IMR-90 (cell line): ENCODE data around the gene ITPKC. TPM values are rescaled to one million over a fixed set of nuclear protein-coding genes. Genes with fewer than 3 reads are reported as not detected.

ENCODE experiments used
- ATAC-seq: fragments of 200-7000 bp; cut with Tn5 transposase; 2 replicates; pipeline ENCODE4 v1.9.1; 2020; ENCODE audit warnings: low read depth, mild to moderate bottlenecking, moderate library complexity
- BruUV-seq: library from RNA; stranded (reverse); fragments of 400-500 nt; replicated peaks from 2 replicates; lab custom pipeline; 2021; lab: Mats Ljungman, UMichigan
- CTCF ChIA-PET: fragments of 300-600 bp; formaldehyde crosslinking; extraction: SDS; loops from one replicate; lab custom pipeline; 2021; ENCODE audit warnings: antibody characterized with exemption; lab: Yijun Ruan, JAX
- POLR2A ChIA-PET: fragments of 300-600 bp; sonication (Branson Sonifier 250); formaldehyde crosslinking; loops from one replicate; lab custom pipeline; 2022; ENCODE audit warnings: antibody characterized with exemption; ENCODE audit not compliant: unreplicated experiment; lab: Charles Lee
- DNase-seq: peaks from one replicate; pipeline ENCODE4 v3.0.0; 2013
- H2AFZ ChIP-seq: replicated peaks from 2 replicates; pipeline ENCODE3; 2013; ENCODE audit warnings: low read length, mild to moderate bottlenecking; ENCODE audit not compliant: poor library complexity
- H2AK5ac ChIP-seq: 2 replicates; pipeline ENCODE4 v1.6.1; 2013; ENCODE audit warnings: low read depth, low read length, inconsistent platforms
- H2AK9ac ChIP-seq: replicated peaks from 2 replicates; pipeline ENCODE3; 2013; ENCODE audit warnings: mild to moderate bottlenecking, low read depth, low read length, moderate library complexity; ENCODE audit not compliant: poor library complexity
- H2BK120ac ChIP-seq: 2 replicates; pipeline ENCODE4 v1.6.1; 2013; ENCODE audit warnings: low read depth, low read length, inconsistent platforms
- H2BK15ac ChIP-seq: 3 replicates; pipeline ENCODE4 v1.6.1; 2013; ENCODE audit warnings: low read depth, low read length, inconsistent platforms
- H2BK20ac ChIP-seq: 2 replicates; pipeline ENCODE4 v1.6.1; 2013; ENCODE audit warnings: low read depth, mild to moderate bottlenecking, inconsistent platforms, low read length, moderate library complexity
- H2BK5ac ChIP-seq: 2 replicates; pipeline ENCODE4 v1.6.1; 2013; ENCODE audit warnings: mild to moderate bottlenecking, low read depth, low read length, inconsistent platforms; ENCODE audit not compliant: poor library complexity, severe bottlenecking
- H3K14ac ChIP-seq: replicated peaks from 2 replicates; pipeline ENCODE4 v1.6.1; 2013; ENCODE audit warnings: low read depth, low read length, inconsistent platforms
- H3K18ac ChIP-seq: 2 replicates; pipeline ENCODE4 v1.6.1; 2013; ENCODE audit warnings: low read depth, low read length, control low read depth
- H3K23ac ChIP-seq: 2 replicates; pipeline ENCODE4 v1.6.1; 2013; ENCODE audit warnings: low read depth, low read length, inconsistent platforms
- H3K27ac ChIP-seq: 2 replicates; pipeline ENCODE4 v1.5.1; 2013; ENCODE audit warnings: mild to moderate bottlenecking, control low read depth, low read length; ENCODE audit not compliant: insufficient read depth
- H3K27me3 ChIP-seq: 2 replicates; pipeline ENCODE4 v1.6.1; 2013; ENCODE audit warnings: low read length; ENCODE audit not compliant: control insufficient read depth, insufficient read depth
- H3K36me3 ChIP-seq: 2 replicates; pipeline ENCODE4 v1.6.1; 2013; ENCODE audit warnings: low read length, mixed read lengths; ENCODE audit not compliant: control insufficient read depth, insufficient read depth
- H3K4ac ChIP-seq: 2 replicates; pipeline ENCODE4 v1.6.1; 2013; ENCODE audit warnings: low read depth, low read length, inconsistent platforms
- H3K4me1 ChIP-seq: 2 replicates; pipeline ENCODE4 v1.6.1; 2013; ENCODE audit warnings: low read length, mixed read lengths; ENCODE audit not compliant: control insufficient read depth, insufficient read depth
- H3K4me2 ChIP-seq: 2 replicates; pipeline ENCODE4 v1.6.1; 2013; ENCODE audit warnings: low read depth, mild to moderate bottlenecking, control low read depth, low read length, moderate library complexity
- H3K4me3 ChIP-seq: 2 replicates; pipeline ENCODE4 v1.5.1; 2013; ENCODE audit warnings: low read depth, mild to moderate bottlenecking, control low read depth, low read length, moderate library complexity; ENCODE audit not compliant: insufficient read depth
- H3K56ac ChIP-seq: 2 replicates; pipeline ENCODE4 v1.6.1; 2013; ENCODE audit warnings: low read length, inconsistent platforms; ENCODE audit not compliant: insufficient read depth; ENCODE audit errors: extremely low read depth
- H3K79me1 ChIP-seq, 2 experiments: 2 replicates each; pipeline ENCODE4 v1.6.1; 2013; ENCODE audit warnings: low read length in 2 of 2, inconsistent platforms in 1 of 2, low read depth in 1 of 2
- H3K9ac ChIP-seq: 2 replicates; pipeline ENCODE4 v1.6.1; 2013; ENCODE audit warnings: low read depth, low read length, control low read depth
- H3K9me1 ChIP-seq: 2 replicates; pipeline ENCODE4 v1.6.1; 2013; ENCODE audit warnings: low read length, inconsistent platforms; ENCODE audit not compliant: insufficient read depth
- H3K9me3 ChIP-seq: 2 replicates; pipeline ENCODE4 v1.6.1; 2013; ENCODE audit warnings: low read length; ENCODE audit not compliant: control insufficient read depth, insufficient read depth
- H4K20me1 ChIP-seq: 2 replicates; pipeline ENCODE4 v1.6.1; 2013; ENCODE audit warnings: low read length, inconsistent platforms; ENCODE audit not compliant: insufficient read depth
- H4K5ac ChIP-seq: 2 replicates; pipeline ENCODE4 v1.6.1; 2013; ENCODE audit warnings: mild to moderate bottlenecking, low read depth, low read length, control low read depth
- H4K8ac ChIP-seq, 2 experiments: 2 replicates each; pipeline ENCODE4 v1.6.1; 2013; ENCODE audit warnings: low read depth in 2 of 2, low read length in 2 of 2, control low read depth in 1 of 2, inconsistent platforms in 1 of 2
- H4K91ac ChIP-seq: 2 replicates; pipeline ENCODE4 v1.6.1; 2013; ENCODE audit warnings: low read depth, low read length, inconsistent platforms; ENCODE audit not compliant: insufficient read depth
- BHLHE40 ChIP-seq: fragments of 150-350 bp; IDR thresholded peaks from 2 replicates; pipeline ENCODE4 v1.6.1; 2016; ENCODE audit warnings: mild to moderate bottlenecking, low read depth, low read length
- CEBPB ChIP-seq: IDR thresholded peaks from 2 replicates; pipeline ENCODE4 v1.6.1; 2012; ENCODE audit warnings: low read depth, low read length, improper control_type of control experiment
- FOS ChIP-seq: fragments of 150-350 bp; IDR thresholded peaks from 2 replicates; pipeline ENCODE4 v1.6.1; 2016; ENCODE audit warnings: low read depth, low read length
- MAFK ChIP-seq: IDR thresholded peaks from 2 replicates; pipeline ENCODE4 v1.6.1; 2012; ENCODE audit warnings: low read depth, low read length, improper control_type of control experiment
- MAZ ChIP-seq: IDR thresholded peaks from 2 replicates; pipeline ENCODE4 v1.6.1; 2012; ENCODE audit warnings: low read depth, mild to moderate bottlenecking, low read length, improper control_type of control experiment, moderate library complexity, borderline replicate concordance
- MXI1 ChIP-seq: IDR thresholded peaks from 2 replicates; pipeline ENCODE4 v1.6.1; 2012; ENCODE audit warnings: low read depth, mild to moderate bottlenecking, low read length, moderate library complexity, borderline replicate concordance
- POLR2A ChIP-seq: IDR thresholded peaks from 2 replicates; pipeline ENCODE4 v1.6.1; 2012; ENCODE audit warnings: mild to moderate bottlenecking, low read depth, low read length
- RFX5 ChIP-seq: IDR thresholded peaks from 2 replicates; pipeline ENCODE4 v1.8.0; 2012; ENCODE audit warnings: low read depth, mild to moderate bottlenecking, low read length, moderate library complexity
- WGBS, 2 experiments: methylation state at CpG; one replicate each; pipeline versions ENCODE4 v1.1.5 to v1.1.7; 2013; ENCODE audit warnings: missing lambda C conversion rate in 2 of 2; ENCODE audit not compliant: insufficient read length in 1 of 2; ENCODE audit errors: extremely low coverage in 2 of 2; 5-methylcytosine and 5-hydroxymethylcytosine counted together
- dilution Hi-C: fragments of 300-500 bp; cut with HindIII; formaldehyde crosslinking; loops from one replicate; pipeline ENCODE4 v1.14.3; 2018; ENCODE audit warnings: low sequenced_read_pairs; ENCODE audit not compliant: unreplicated experiment
- in situ Hi-C: fragments of 300-500 bp; cut with MboI; formaldehyde crosslinking; loops from 3 replicates; pipeline ENCODE4 v1.14.3; 2019; ENCODE audit warnings: low sequenced_read_pairs, inconsistent platforms, mixed read lengths
- intact Hi-C: fragments of 100-400 bp; cut with micrococcal nuclease; formaldehyde crosslinking; loops from 2 replicates; pipeline ENCODE4 v1.10.0; 2022
- polyA plus RNA-seq, 3 experiments: library from polyadenylated mRNA; depleted of rRNA; stranded (reverse); fragments of >200 nt; gene quantifications; 2 replicates each; pipeline ENCODE4 v1.2.3, GENCODE V29; 2012; ENCODE audit warnings: low replicate concordance in 1 of 3
- total RNA-seq: library from RNA; depleted of rRNA; stranded (reverse); fragments of >200 nt; gene quantifications from 2 replicates; pipeline ENCODE4 v1.2.3, GENCODE V29; 2012
- TF ChIP-seq, protein P1 (sequence below): conservative IDR thresholded peaks from 2 replicates; pipeline ENCODE4 v1.5.1; 2012; ENCODE audit warnings: mild to moderate bottlenecking, low read depth, low read length, improper control_type of control experiment
- TF ChIP-seq, protein P2 (sequence below): fragments of 150-350 bp; IDR thresholded peaks from 2 replicates; pipeline ENCODE4 v1.6.1; 2017; ENCODE audit warnings: mild to moderate bottlenecking, antibody characterized with exemption, low read length, low read depth
- TF ChIP-seq, protein P3 (sequence below): fragments of 150-350 bp; IDR thresholded peaks from 2 replicates; pipeline ENCODE4 v1.6.1; 2016; ENCODE audit warnings: low read depth, mild to moderate bottlenecking, low read length, moderate library complexity, borderline replicate concordance

Gene ITPKC
- total and polyA plus RNA-seq, 2 of the 4 experiments (the other 2 are of a cell fraction), result 7.7 to 9.4 TPM

DNA sequence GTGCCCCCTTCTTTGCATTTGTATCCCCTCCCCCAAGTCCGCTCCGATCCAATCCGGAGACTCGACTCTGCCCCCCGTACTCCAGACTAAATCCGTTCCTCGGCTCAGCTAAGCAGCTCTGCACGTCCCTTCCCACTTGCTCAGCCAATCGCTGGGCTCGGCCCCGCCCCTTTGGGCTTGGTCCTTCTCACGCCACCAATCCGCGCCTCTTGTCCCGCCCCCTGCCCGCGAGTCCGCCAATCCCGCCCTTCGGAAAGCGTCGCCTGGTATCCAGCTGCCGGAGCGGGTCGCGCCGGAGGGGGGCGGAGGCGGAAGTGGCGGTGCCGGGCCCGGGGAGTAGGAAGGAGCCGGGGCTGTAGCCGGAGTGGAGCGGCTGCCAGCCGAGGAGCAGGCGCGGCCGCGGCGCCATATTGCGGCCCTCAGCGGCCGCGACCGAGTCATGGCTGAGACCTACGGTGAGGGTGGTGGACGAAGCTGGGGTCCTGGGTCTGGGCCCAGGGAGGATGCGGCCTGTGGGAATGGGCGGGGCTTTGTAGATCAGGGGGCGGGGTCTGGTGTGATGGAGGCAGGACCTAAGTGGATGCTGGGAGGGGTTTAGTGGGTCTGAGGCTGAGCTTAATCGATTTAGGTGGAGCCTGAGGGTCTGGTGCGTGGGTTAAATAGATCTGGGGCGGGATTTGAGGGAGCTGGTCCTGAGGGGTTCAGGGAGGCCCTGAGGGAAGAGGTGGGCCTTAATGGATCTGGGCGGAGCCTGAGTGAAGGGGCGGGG lies 61.2 kb downstream of the ITPKC start, which contains the start of gene RAB4B:
Gene RAB4B (plus strand): TSS at position 311 of the 769 bp plus-strand sequence. CDS start 129 bp downstream, at position 440.
- peak within 1 kb of the TSS; percentile 63 for H4K5ac ChIP-seq
- H3K9me3 ChIP-seq, result no peaks in the 10 kb centered on the region
- TF ChIP-seq, protein P1, sequence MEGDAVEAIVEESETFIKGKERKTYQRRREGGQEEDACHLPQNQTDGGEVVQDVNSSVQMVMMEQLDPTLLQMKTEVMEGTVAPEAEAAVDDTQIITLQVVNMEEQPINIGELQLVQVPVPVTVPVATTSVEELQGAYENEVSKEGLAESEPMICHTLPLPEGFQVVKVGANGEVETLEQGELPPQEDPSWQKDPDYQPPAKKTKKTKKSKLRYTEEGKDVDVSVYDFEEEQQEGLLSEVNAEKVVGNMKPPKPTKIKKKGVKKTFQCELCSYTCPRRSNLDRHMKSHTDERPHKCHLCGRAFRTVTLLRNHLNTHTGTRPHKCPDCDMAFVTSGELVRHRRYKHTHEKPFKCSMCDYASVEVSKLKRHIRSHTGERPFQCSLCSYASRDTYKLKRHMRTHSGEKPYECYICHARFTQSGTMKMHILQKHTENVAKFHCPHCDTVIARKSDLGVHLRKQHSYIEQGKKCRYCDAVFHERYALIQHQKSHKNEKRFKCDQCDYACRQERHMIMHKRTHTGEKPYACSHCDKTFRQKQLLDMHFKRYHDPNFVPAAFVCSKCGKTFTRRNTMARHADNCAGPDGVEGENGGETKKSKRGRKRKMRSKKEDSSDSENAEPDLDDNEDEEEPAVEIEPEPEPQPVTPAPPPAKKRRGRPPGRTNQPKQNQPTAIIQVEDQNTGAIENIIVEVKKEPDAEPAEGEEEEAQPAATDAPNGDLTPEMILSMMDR, result no peak
- TF ChIP-seq, protein P2, sequence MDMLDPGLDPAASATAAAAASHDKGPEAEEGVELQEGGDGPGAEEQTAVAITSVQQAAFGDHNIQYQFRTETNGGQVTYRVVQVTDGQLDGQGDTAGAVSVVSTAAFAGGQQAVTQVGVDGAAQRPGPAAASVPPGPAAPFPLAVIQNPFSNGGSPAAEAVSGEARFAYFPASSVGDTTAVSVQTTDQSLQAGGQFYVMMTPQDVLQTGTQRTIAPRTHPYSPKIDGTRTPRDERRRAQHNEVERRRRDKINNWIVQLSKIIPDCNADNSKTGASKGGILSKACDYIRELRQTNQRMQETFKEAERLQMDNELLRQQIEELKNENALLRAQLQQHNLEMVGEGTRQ, result peak; percentile 62
- TF ChIP-seq MAZ (peak; percentile 88), MXI1 (peak; percentile 16; the same call in 1 of the 2 replicates), FOS (peak; percentile 72; the same call in 1 of the 2 replicates), POLR2A (peak; percentile 88), RFX5 (peak; percentile 72), BHLHE40 (no peak), CEBPB (no peak), MAFK (no peak)
- TF ChIP-seq, protein P3, sequence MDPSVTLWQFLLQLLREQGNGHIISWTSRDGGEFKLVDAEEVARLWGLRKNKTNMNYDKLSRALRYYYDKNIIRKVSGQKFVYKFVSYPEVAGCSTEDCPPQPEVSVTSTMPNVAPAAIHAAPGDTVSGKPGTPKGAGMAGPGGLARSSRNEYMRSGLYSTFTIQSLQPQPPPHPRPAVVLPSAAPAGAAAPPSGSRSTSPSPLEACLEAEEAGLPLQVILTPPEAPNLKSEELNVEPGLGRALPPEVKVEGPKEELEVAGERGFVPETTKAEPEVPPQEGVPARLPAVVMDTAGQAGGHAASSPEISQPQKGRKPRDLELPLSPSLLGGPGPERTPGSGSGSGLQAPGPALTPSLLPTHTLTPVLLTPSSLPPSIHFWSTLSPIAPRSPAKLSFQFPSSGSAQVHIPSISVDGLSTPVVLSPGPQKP, result no peak
- dilution Hi-C loops (no loop called here), intact Hi-C loops (loop anchor here (2.0 kb wide), 1 partner anchor 27 kb away; the partner anchor contains the start of genes ACTMAP and SNRPA), in situ Hi-C loops (no loop called here)
- peak; percentile 88 for ATAC-seq
- H2AK9ac ChIP-seq, result peak within 1 kb of the TSS; percentile 93
- ChIA-PET CTCF (interaction anchor here (0.5 to 2.0 kb wide), 7 partner anchors 13 to 143 kb away, joined by 3 to 6 read pairs (median 3); partner anchors contain the start of gene EGLN2), POLR2A (interaction anchor here (0.6 to 1.4 kb wide), 2 partner anchors 20 to 433 kb away, joined by 3 to 8 read pairs; partner anchors contain the start of gene EGLN2)
- H2AFZ ChIP-seq, result peak within 1 kb of the TSS; percentile 98
- H2BK120ac ChIP-seq, result peak within 1 kb of the TSS; percentile 26; the same call in 1 of the 2 replicates
- peak within 1 kb of the TSS; percentile 94 for H3K23ac ChIP-seq
- peak within 1 kb of the TSS; percentile 88 for H2BK5ac ChIP-seq
- peak within 1 kb of the TSS; percentile 91 for H3K56ac ChIP-seq
- peak within 1 kb of the TSS; percentile 89 for H3K27ac ChIP-seq
- peak; percentile 99 for DNase-seq
- no TSS peak for BruUV-seq
- peak within 1 kb of the TSS; percentile 77 for H2AK5ac ChIP-seq
- H3K36me3 ChIP-seq, result no peaks in the 10 kb centered on the region
- 1% methylated on average over 24 of the region's 56 CpGs; no CpG with 5 or more reads in 1 of the 2 experiments for WGBS, 2 experiments
- peak within 1 kb of the TSS; percentile 74 for H3K4me3 ChIP-seq
- H3K14ac ChIP-seq, result peak within 1 kb of the TSS; percentile 94
- peak within 1 kb of the TSS; percentile 67 for H4K91ac ChIP-seq
- peaks cover 9% of the 10 kb centered on the region; the same call in 1 of the 2 replicates for H4K20me1 ChIP-seq
- peak within 1 kb of the TSS; percentile 17 to 94 for H4K8ac ChIP-seq
- peak within 1 kb of the TSS; percentile 91 for H3K9ac ChIP-seq
- H3K4me2 ChIP-seq, result peak within 1 kb of the TSS; percentile 94
- H3K9me1 ChIP-seq, result peaks cover 10% of the 10 kb centered on the region
- peak within 1 kb of the TSS; percentile 64 for H3K18ac ChIP-seq
- peaks cover 6% of the 10 kb centered on the region for H3K4me1 ChIP-seq
- H2BK15ac ChIP-seq, result peak within 1 kb of the TSS; percentile 31; the same call in 1 of the 3 replicates
- peaks cover 8 to 18% of the 10 kb centered on the region in 2 experiments; a peak in 3 of 4 replicates for H3K79me1 ChIP-seq
- no peak within 1 kb of the TSS for H2BK20ac ChIP-seq
- H3K27me3 ChIP-seq, result no peaks in the 10 kb centered on the region
- peak within 1 kb of the TSS; percentile 91 for H3K4ac ChIP-seq
